IPS DF 6.9 (cell line): ENCODE measurements around the gene C11orf58.

Experiments
- DNase-seq: peaks from one replicate; pipeline ENCODE4 v3.0.0-alpha.2; 2013; ENCODE audit warnings: low read depth, low spot score
- H3K27ac ChIP-seq: one replicate; pipeline ENCODE4 v1.5.1; 2013; ENCODE audit warnings: low read length, control low read depth
- H3K27me3 ChIP-seq: 2 replicates; pipeline ENCODE4 v1.6.1; 2013; ENCODE audit warnings: mild to moderate bottlenecking, low read length; ENCODE audit not compliant: control insufficient read depth, insufficient read depth
- H3K36me3 ChIP-seq: 2 replicates; pipeline ENCODE4 v1.6.1; 2013; ENCODE audit warnings: low read length; ENCODE audit not compliant: control insufficient read depth, insufficient read depth
- H3K4me1 ChIP-seq: 2 replicates; pipeline ENCODE4 v1.6.1; 2013; ENCODE audit warnings: low read length; ENCODE audit not compliant: control insufficient read depth, insufficient read depth
- H3K4me3 ChIP-seq: 2 replicates; pipeline ENCODE4 v1.5.1; 2013; ENCODE audit warnings: mild to moderate bottlenecking, low read length
- H3K9me3 ChIP-seq: 2 replicates; pipeline ENCODE4 v1.6.1; 2013; ENCODE audit warnings: low read length, inconsistent platforms; ENCODE audit not compliant: control insufficient read depth, insufficient read depth
- WGBS: extraction: QIAGEN DNeasy Blood & Tissue Kit; methylation state at CpG from one replicate; pipeline ENCODE4 v1.1.7; 2013; ENCODE audit warnings: mixed read lengths, missing lambda C conversion rate; ENCODE audit not compliant: insufficient read length, insufficient coverage; 5-methylcytosine and 5-hydroxymethylcytosine counted together

The C11orf58 gene

DNA sequence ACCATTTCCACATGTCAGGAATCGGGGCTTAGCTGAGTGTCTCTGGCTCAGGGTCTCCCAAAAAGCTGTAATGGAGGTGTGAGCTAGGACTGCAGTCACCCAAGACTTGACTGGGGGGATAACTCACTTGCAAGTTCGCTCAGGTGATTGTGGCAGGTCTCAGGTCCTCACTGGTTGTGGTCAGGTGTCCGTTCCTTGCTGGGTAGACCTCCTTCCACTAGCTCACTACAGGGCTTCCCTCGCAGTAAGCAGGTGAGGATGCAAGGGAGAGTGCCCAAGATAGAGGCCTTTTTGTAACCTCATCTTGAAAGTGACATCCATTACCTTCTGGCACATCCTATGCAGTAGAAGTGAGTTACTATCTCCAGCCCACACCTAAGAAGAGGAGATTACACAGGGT is 29.5 kb downstream of the C11orf58 start:
- H3K36me3 ChIP-seq, result no peaks in the 10 kb centered on the region; the same call in 1 of the 2 replicates
- no peaks in the 10 kb centered on the region for H3K4me1 ChIP-seq
- WGBS, result no CpG with 5 or more reads among the region's 4 CpGs
- H3K4me3 ChIP-seq, result no peak overlapping the region
- no peaks in the 10 kb centered on the region for H3K27me3 ChIP-seq
- no peak overlapping the region for H3K27ac ChIP-seq
- no peak for DNase-seq
- no peaks in the 10 kb centered on the region for H3K9me3 ChIP-seq

DNA sequence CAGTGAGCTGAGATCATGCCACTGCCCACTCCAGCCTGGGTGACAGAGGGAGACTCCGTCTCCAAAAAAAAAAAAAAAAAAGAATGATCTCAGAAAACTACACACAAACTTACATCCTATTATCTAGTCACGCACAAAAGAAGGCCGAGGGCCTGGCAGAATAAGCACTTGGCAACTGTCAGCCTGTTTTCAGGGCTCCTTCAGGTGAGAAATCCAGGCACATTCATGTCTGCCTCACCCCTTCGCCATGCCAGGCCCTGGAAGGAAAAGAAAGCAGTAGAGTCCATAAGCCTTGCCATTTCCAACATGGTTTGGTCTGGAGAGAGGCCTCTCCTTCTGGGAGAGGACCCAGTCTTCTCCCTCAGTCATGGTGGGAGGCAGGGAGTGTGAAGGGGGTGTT is 30.9 kb downstream of the C11orf58 start:
- no CpG with 5 or more reads among the region's 4 CpGs for WGBS
- Histone ChIP-seq H3K4me1 (no peaks in the 10 kb centered on the region), H3K36me3 (no peaks in the 10 kb centered on the region; the same call in 1 of the 2 replicates), H3K27me3 (no peaks in the 10 kb centered on the region), H3K27ac (no peak overlapping the region), H3K4me3 (no peak overlapping the region), H3K9me3 (no peaks in the 10 kb centered on the region)
- DNase-seq, result no peak

DNA sequence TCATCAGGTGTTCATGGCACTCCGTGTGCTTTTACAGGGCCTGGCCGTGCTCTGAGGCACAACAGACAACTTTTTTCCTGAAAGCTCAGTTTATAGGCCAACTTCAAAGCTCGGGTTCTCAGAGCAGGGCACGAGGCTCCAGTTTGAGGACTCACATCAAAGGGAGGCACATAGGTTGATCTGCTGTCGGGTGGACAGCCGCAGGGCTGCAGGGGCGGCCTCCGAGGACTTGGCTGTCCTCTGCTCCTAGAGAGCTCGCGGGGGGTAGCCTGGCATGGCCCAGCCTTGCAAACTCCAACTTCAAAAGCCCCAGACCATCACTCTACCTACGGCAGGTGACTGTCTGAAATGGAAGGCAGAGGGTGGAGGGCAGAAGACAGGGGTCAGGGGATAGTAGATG is 31.6 kb downstream of the C11orf58 start:
- Histone ChIP-seq H3K9me3 (no peaks in the 10 kb centered on the region), H3K4me1 (no peaks in the 10 kb centered on the region), H3K4me3 (no peak overlapping the region), H3K27ac (no peak overlapping the region), H3K27me3 (no peaks in the 10 kb centered on the region), H3K36me3 (no peaks in the 10 kb centered on the region; the same call in 1 of the 2 replicates)
- no CpG with 5 or more reads among the region's 11 CpGs for WGBS
- DNase-seq, result no peak

DNA sequence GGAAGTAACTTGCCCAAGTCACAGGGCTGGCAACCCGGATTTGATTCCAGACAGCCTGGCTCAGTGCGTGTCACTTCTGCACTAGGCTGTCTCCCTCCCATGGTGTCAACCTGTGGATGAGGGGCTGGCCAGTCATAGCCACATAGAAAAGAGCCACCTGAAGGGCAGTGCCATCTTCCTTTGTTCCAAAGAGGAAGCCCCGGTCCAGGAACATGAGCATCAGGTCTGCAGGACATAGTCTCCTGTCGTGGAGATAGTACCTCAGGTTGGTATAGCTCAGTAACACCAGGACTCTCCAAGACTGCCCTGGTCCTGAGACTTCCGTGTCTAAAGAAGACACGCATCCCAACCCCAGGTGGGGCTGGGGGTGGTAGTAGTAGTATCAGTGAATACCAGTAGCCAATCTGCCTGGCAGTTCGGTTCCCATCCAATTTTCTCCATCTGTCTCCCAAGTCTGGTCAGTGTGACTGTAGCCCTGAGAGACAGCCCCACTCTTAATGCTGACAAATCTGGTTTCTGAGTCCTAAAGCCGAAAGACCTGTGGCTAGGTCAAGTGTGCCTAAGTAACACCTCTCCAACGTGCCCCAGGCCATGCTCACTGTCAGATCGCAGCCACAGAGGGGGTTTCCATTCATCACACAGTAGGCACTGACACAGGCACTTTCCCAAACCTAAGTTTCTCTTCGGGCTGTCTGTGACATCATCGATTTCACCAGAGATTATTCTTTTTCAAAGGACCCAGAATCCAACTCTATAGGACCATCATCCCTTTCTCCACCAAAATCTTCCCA is 33.1 kb downstream of the C11orf58 start:
- Histone ChIP-seq H3K4me1 (peaks cover 2% of the 10 kb centered on the region; the same call in 1 of the 2 replicates), H3K36me3 (no peaks in the 10 kb centered on the region; the same call in 1 of the 2 replicates), H3K9me3 (no peaks in the 10 kb centered on the region), H3K27me3 (no peaks in the 10 kb centered on the region), H3K4me3 (no peak overlapping the region), H3K27ac (no peak overlapping the region)
- no CpG with 5 or more reads among the region's 12 CpGs for WGBS
- DNase-seq, result no peak

DNA sequence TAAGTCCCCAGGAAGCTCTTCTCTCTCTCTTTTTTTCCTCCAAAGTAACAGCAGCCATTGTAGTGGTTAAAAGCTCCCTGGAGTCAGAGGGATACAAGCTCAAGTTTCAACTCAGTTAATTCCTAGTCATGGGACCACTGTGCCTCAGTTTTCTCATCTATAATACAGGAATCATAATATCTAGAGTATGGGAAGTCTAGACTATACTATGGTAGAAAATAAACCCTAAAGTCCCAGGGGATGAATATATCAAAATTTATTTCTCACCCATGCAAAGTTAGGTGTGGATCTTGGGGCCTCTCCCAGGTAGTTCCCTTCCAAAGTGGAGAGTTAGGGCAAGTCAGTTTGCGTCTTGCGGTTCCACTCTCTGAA is 33.7 kb downstream of the C11orf58 start:
- Histone ChIP-seq H3K27me3 (no peaks in the 10 kb centered on the region), H3K4me1 (peaks cover 2% of the 10 kb centered on the region; the same call in 1 of the 2 replicates), H3K27ac (no peak overlapping the region), H3K4me3 (no peak overlapping the region), H3K9me3 (no peaks in the 10 kb centered on the region), H3K36me3 (no peaks in the 10 kb centered on the region; the same call in 1 of the 2 replicates)
- WGBS, result no CpG with 5 or more reads among the region's 2 CpGs
- no peak for DNase-seq

DNA sequence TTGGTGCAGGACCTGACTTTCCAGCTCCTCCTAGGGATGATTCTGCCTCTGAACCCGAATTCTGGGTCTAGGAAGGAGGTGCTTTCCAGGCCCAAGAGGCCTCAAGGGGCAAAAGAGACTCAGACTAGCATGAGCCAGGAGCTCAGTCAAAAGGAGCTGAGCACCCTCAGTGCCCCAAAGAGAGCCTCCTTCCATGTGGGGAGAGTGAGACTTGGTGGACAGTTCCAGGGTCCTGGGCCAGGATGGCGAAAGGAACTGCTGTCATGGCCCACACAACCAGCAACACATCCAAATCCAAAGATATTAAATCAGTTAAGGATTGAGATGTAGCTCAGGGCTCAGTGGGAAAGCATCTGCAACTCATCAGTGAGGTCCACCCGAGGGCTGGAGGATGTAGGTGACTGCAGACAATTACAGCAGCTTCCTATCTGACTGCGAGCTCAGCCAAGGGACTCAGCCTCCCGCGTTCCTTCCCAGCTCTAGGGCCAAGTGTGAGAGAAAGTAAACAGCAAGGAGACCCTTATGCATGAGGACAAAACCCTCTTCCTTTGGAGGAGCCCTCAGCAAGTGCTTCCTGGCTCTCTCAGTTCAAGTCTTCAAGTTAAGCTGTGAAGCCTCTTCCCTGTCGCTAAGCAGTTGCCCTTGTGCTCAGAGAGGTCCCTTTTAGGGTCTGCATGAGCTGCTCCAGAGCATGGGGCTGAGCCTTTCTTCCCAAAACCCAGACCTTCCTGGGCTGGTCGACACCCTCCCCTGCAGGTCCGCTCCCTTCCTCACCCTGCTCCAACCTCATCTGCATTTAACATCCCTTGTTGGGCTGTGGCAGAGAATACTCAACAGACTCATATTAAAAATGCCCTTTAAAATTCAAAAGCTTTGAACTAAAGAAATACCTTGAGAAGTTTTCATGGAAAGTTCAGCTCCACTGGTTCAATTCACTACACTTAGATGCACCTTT is 35.8 kb downstream of the C11orf58 start:
- H3K4me3 ChIP-seq, result no peak overlapping the region
- no peaks in the 10 kb centered on the region; the same call in 1 of the 2 replicates for H3K36me3 ChIP-seq
- no peak overlapping the region for H3K27ac ChIP-seq
- H3K4me1 ChIP-seq, result peaks cover 2% of the 10 kb centered on the region; the same call in 1 of the 2 replicates
- no peak for DNase-seq
- WGBS, result no CpG with 5 or more reads among the region's 9 CpGs
- no peaks in the 10 kb centered on the region for H3K27me3 ChIP-seq
- no peaks in the 10 kb centered on the region for H3K9me3 ChIP-seq

DNA sequence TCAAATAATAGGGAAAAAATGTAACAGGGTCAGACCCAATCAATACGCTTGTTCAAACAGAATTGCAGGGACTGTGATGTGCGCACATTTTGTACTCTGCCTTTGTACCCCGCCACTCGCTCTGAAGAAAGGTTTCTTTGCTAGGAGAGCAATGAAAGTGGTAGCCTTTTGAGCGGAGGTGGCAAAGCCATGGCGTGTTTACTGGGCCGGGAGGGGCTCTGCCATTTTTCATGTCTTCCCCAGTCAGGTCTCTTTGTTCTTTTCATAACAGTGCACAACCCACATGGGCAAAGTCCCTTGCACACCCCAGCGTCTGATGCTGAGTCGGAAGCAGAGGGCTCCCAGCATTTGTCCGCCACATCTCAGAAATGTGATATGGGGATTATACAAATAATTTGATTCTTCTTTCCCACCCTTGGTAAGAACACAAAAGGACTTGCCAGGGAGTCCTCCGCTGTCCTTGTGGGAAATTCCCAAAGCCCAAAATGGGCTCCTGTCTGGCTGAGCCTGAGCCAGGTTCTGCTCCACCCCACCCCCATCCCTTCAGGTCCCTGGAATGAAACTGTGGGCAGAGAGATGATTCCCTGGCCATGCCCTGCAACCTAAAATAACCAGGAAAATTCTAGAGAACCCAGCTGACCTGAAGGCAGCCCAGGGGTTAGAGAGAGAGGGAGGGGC is 36.6 kb downstream of the C11orf58 start:
- H3K27ac ChIP-seq, result no peak overlapping the region
- H3K36me3 ChIP-seq, result no peaks in the 10 kb centered on the region; the same call in 1 of the 2 replicates
- peaks cover 2% of the 10 kb centered on the region; the same call in 1 of the 2 replicates for H3K4me1 ChIP-seq
- no peaks in the 10 kb centered on the region for H3K9me3 ChIP-seq
- WGBS, result no CpG with 5 or more reads among the region's 11 CpGs
- no peak overlapping the region for H3K4me3 ChIP-seq
- DNase-seq, result no peak
- no peaks in the 10 kb centered on the region for H3K27me3 ChIP-seq

DNA sequence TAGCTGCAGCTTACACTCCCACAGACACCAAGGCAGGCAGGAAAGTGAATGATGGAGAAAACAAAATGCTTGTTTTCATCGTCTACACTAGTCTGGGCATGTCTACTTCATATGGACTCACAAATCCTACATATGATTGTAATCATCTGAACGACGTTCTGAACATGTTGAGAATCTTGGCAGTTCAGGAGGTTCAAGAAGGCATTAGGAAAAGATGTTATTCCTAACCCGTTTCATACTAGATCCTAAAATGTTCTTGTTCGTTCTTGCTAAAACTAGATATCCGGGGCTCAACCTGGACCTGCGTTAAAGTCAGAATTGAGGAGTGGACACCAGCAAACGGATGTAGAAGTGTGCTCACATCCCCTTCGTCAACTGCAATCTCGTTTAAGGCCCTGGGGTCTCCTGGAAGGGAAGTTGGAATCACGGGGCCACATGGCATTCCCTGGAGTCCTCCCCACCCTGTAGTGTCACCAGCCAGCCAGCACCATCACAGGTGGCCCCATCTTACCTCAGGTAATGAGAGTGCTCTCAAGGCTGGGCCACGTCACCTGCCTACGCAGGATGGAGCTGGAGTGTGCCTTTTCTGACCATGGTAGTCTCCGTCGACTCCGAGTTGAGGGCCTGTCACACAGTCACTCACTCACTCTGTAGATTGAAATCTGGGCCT is 37.3 kb downstream of the C11orf58 start:
- Histone ChIP-seq H3K4me1 (peaks cover 2% of the 10 kb centered on the region; the same call in 1 of the 2 replicates), H3K4me3 (no peak overlapping the region), H3K36me3 (no peaks in the 10 kb centered on the region; the same call in 1 of the 2 replicates), H3K27ac (no peak overlapping the region), H3K27me3 (no peaks in the 10 kb centered on the region), H3K9me3 (no peaks in the 10 kb centered on the region)
- no CpG with 5 or more reads among the region's 16 CpGs for WGBS
- no peak for DNase-seq

DNA sequence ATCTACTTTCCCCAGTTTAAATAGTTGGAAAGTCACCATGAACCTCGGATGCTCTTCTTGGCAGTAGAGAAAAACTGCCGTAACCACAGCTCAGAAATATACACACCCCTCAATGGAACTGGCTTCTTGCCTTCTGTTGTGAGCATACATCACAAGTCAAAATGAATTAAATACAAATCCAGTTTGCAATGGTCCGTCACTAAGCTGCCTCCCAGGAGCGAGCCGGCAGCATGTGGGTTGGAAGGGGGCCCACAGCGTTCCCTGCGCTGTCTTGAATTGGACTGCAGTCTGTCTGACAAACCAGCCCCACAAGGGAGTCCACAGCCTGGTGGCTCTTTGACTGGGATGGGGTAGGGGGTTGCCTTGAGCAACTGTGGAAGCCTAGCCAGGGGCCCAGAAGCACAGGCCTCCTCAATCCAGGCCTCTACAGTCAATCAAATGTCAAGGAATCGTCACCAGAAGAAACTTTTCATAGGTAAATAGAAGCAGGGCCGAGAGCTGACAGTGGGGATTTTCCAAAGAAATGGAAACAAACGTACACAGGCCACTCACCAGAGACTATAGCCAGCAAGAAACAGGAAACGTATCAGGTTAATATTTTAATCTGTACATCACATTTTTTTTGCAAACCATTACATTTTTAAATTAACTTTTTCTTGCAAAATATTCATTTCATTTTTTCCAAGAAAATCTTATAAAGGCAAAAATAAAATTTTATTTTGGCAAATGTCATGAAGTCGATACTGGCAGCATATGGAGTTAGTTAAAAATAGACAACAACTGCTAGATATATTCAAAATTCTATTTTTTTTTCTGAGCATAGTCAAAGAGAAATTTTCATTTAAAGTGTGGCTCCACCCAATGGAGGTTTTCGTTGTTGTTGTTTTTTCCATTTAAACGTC is 38.5 kb downstream of the C11orf58 start:
- H3K9me3 ChIP-seq, result no peaks in the 10 kb centered on the region
- H3K27me3 ChIP-seq, result no peaks in the 10 kb centered on the region
- H3K27ac ChIP-seq, result no peak overlapping the region
- no CpG with 5 or more reads among the region's 14 CpGs for WGBS
- no peaks in the 10 kb centered on the region for H3K36me3 ChIP-seq
- H3K4me1 ChIP-seq, result peaks cover 2% of the 10 kb centered on the region; the same call in 1 of the 2 replicates
- DNase-seq, result no peak
- H3K4me3 ChIP-seq, result no peak overlapping the region
